HFF-Myc (cell line): ENCODE data around the gene TIMM10.

Experiments used
- DNase-seq: peaks from one replicate; pipeline ENCODE4 v3.0.0-alpha.2; 2011; ENCODE audit warnings: low read depth; ENCODE audit errors: extremely low read depth
- H3K4me3 ChIP-seq: replicated peaks from 2 replicates; pipeline ENCODE4 v1.5.1; 2011; ENCODE audit warnings: low read depth, mild to moderate bottlenecking, control low read depth, low read length
- CTCF ChIP-seq: IDR thresholded peaks from 2 replicates; pipeline ENCODE4 v1.5.1; 2012; ENCODE audit warnings: mild to moderate bottlenecking, low read depth, low read length, control low read depth; ENCODE audit errors: missing control alignments

Gene TIMM10

GRCh38 chr11:57483562-57483918 lies 47.0 kb downstream of the TIMM10 start:
- no peak overlapping the region for H3K4me3 ChIP-seq
- no peak for DNase-seq
- TF ChIP-seq CTCF, result no peak

GRCh38 chr11:57482782-57483561 lies 47.6 kb downstream of the TIMM10 start:
- peak; percentile 75 for TF ChIP-seq CTCF
- H3K4me3 ChIP-seq, result peak overlapping the region; percentile 35
- DNase-seq, result no peak

GRCh38 chr11:57481915-57482781 lies 48.4 kb downstream of the TIMM10 start:
- peak overlapping the region; percentile 35 for H3K4me3 ChIP-seq
- DNase-seq, result no peak
- no peak for TF ChIP-seq CTCF

- H3K4me3 ChIP-seq, result no peak overlapping the region
- no peak for DNase-seq
- TF ChIP-seq CTCF, result no peak
These were observed 49.2 kb downstream of the TIMM10 start for GRCh38 chr11:57481315-57481714.

GRCh38 chr11:57480409-57481137 lies 50.0 kb downstream of the TIMM10 start:
- peak; percentile 85 for TF ChIP-seq CTCF
- H3K4me3 ChIP-seq, result no peak overlapping the region
- DNase-seq, result no peak

GRCh38 chr11:57479911-57480310 lies 50.6 kb downstream of the TIMM10 start:
- DNase-seq, result no peak
- TF ChIP-seq CTCF, result no peak
- H3K4me3 ChIP-seq, result no peak overlapping the region
